Measurements from ENCODE around the gene RNU5D-1. TPM values are rescaled to one million over a fixed set of nuclear protein-coding genes. Genes with fewer than 3 reads are reported as not detected.
A peak's percentile ranks its signal among the peaks of the same experiment; 100 is the strongest.

Gene RNU5D-1
- polyA plus RNA-seq, 3 donors: not detected

- intact Hi-C loops (cut with micrococcal nuclease): loop anchor here in 1 of 2 donors (5.0 kb wide), 1 partner anchor 51 kb away; no protein-coding TSS in a partner anchor
- H3K4me3 ChIP-seq (replicated peaks in 1 of 3; ENCODE audit: low read depth in 2 of 3, low read length in 3 of 3): peak overlapping the region in 1 of 3 experiments; percentile 40
These were observed 22.8 kb downstream of the RNU5D-1 start for GRCh38 chr1:44707959-44708831.

More at GRCh38 chr1:44707959-44708831, 22.8 kb downstream of the RNU5D-1 start:
- Mint-ChIP-seq H3K36me3 (no peaks in the 10 kb centered on the region), H3K4me3 (peak overlapping the region; percentile 61 to 89), H3K27me3 (ENCODE audit: low read depth in 3 of 3) (peaks cover 14 to 31% (median 20%) of the 10 kb centered on the region in 3 donors), H3K9me3 (peaks cover 0 to 2% (median 0%) of the 10 kb centered on the region in 7 donors), H3K27ac (peak overlapping the region in 2 of 7 donors; percentile 35 to 81), H3K4me1 (peaks cover 6% of the 10 kb centered on the region)
- no peaks in the 10 kb centered on the region for H3K36me3 ChIP-seq (replicated peaks in 1 of 2; ENCODE audit: control insufficient read depth in 1 of 2, insufficient read depth in 2 of 2, low read length in 2 of 2)
- no peak overlapping the region for H3K27ac ChIP-seq (ENCODE audit: low read depth in 1 of 2, low read length in 2 of 2)
- H3K27me3 ChIP-seq (ENCODE audit: control insufficient read depth in 2 of 2, insufficient read depth in 2 of 2, low read length in 2 of 2): peaks cover 0 to 14% of the 10 kb centered on the region in 2 donors
- peak; percentile 43 to 73 (median 59) for DNase-seq
- peak overlapping the region; percentile 51 for H3K4me2 ChIP-seq (replicated peaks; ENCODE audit: extremely low read depth, low read length, poor library complexity, severe bottlenecking)
- TF ChIP-seq CTCF (IDR thresholded peaks at IDR 0.05): peak; percentile 80
- H2AFZ ChIP-seq (ENCODE audit: insufficient read depth, low read depth, low read length, poor library complexity, severe bottlenecking): peak overlapping the region; percentile 50
- WGBS (ENCODE audit: insufficient coverage): 28% methylated on average over 6 of the region's 15 CpGs
- peaks cover 5 to 8% of the 10 kb centered on the region in 2 donors for H3K4me1 ChIP-seq (ENCODE audit: control insufficient read depth in 1 of 2, insufficient read depth in 2 of 2, low read length in 2 of 2)
- H3K79me2 ChIP-seq (ENCODE audit: insufficient read depth, low read length): no peaks in the 10 kb centered on the region
- no peaks in the 10 kb centered on the region for H4K20me1 ChIP-seq (ENCODE audit: insufficient read depth, low read length)
- no peak overlapping the region for H3K9ac ChIP-seq (ENCODE audit: insufficient read depth, low read length, poor library complexity, severe bottlenecking)
- H3K9me3 ChIP-seq (replicated peaks in 1 of 2; ENCODE audit: control insufficient read depth in 1 of 2, insufficient read depth in 1 of 2, low read length in 2 of 2): no peaks in the 10 kb centered on the region

Measured in CD14-positive monocyte (primary cell).